ENCODE data around the gene SLC37A3.

- TF ChIP-seq, protein P1, sequence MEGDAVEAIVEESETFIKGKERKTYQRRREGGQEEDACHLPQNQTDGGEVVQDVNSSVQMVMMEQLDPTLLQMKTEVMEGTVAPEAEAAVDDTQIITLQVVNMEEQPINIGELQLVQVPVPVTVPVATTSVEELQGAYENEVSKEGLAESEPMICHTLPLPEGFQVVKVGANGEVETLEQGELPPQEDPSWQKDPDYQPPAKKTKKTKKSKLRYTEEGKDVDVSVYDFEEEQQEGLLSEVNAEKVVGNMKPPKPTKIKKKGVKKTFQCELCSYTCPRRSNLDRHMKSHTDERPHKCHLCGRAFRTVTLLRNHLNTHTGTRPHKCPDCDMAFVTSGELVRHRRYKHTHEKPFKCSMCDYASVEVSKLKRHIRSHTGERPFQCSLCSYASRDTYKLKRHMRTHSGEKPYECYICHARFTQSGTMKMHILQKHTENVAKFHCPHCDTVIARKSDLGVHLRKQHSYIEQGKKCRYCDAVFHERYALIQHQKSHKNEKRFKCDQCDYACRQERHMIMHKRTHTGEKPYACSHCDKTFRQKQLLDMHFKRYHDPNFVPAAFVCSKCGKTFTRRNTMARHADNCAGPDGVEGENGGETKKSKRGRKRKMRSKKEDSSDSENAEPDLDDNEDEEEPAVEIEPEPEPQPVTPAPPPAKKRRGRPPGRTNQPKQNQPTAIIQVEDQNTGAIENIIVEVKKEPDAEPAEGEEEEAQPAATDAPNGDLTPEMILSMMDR (conservative IDR thresholded peaks at IDR 0.05; ENCODE audit: low read length): no peak
- TF ChIP-seq EZH2phosphoT487 (IDR thresholded peaks at IDR 0.05; ENCODE audit: borderline replicate concordance): no peak
Observed at GRCh38 chr7:140292438-140292837, 105.9 kb downstream of the SLC37A3 start.

Data from Loucy (cell line).